Esophagus (tissue), 2 donors: ENCODE data around the gene PTGES. TPM values are rescaled to one million over a fixed set of nuclear protein-coding genes. Genes with fewer than 3 reads are reported as not detected.
"Not testable (repeated sequence)": the region's sequence is repeated elsewhere in the genome, so short reads cannot be mapped to it uniquely, and the experiment has no call there.

Experiments
- H3K27ac ChIP-seq, 2 donors: one replicate each; pipeline ENCODE4 v1.5.1; 2013; ENCODE audit warnings: low read depth in 2 of 2, mild to moderate bottlenecking in 2 of 2, inconsistent platforms in 1 of 2, low read length in 1 of 2, moderate library complexity in 1 of 2
- H3K27me3 ChIP-seq, 2 donors: one replicate each; pipeline ENCODE4 v1.6.1; 2013; ENCODE audit warnings: low read length in 2 of 2, control low read depth in 1 of 2, mild to moderate bottlenecking in 1 of 2; ENCODE audit not compliant: insufficient read depth in 2 of 2, control insufficient read depth in 1 of 2
- H3K36me3 ChIP-seq, 2 donors: one replicate each; pipeline ENCODE4 v1.6.1; 2013; ENCODE audit warnings: low read length in 1 of 2; ENCODE audit not compliant: control insufficient read depth in 2 of 2, insufficient read depth in 2 of 2
- H3K4me1 ChIP-seq, 2 donors: one replicate each; pipeline ENCODE4 v1.6.1; 2013; ENCODE audit warnings: low read length in 1 of 2; ENCODE audit not compliant: control insufficient read depth in 2 of 2, insufficient read depth in 2 of 2
- H3K4me3 ChIP-seq, 2 donors: one replicate each; pipeline ENCODE4 v1.5.1; 2013; ENCODE audit warnings: low read length in 2 of 2, mild to moderate bottlenecking in 2 of 2, low read depth in 1 of 2, moderate library complexity in 1 of 2
- H3K9me3 ChIP-seq, 2 donors: one replicate each; pipeline ENCODE4 v1.6.1; 2013; ENCODE audit warnings: mild to moderate bottlenecking in 2 of 2, low read depth in 1 of 2, low read length in 1 of 2, moderate library complexity in 1 of 2; ENCODE audit not compliant: control insufficient read depth in 2 of 2, insufficient read depth in 1 of 2
- WGBS, 2 donors: extraction: QIAGEN DNeasy Blood & Tissue Kit; methylation state at CpG; one replicate each; pipeline ENCODE4 v1.1.7; 2013; 5-methylcytosine and 5-hydroxymethylcytosine counted together
- polyA plus RNA-seq, 2 donors: library from polyadenylated mRNA; stranded (reverse); fragments of 200-250 nt; gene quantifications; one replicate each; pipeline ENCODE4 v1.2.3, GENCODE V29; 2013
- donor health status: healthy with polysubstance abuse.
- donor health status: Bipolar disorder and iron deficiency.

The PTGES gene
- polyA plus RNA-seq, 2 donors: 6.4 to 16.3 TPM

DNA sequence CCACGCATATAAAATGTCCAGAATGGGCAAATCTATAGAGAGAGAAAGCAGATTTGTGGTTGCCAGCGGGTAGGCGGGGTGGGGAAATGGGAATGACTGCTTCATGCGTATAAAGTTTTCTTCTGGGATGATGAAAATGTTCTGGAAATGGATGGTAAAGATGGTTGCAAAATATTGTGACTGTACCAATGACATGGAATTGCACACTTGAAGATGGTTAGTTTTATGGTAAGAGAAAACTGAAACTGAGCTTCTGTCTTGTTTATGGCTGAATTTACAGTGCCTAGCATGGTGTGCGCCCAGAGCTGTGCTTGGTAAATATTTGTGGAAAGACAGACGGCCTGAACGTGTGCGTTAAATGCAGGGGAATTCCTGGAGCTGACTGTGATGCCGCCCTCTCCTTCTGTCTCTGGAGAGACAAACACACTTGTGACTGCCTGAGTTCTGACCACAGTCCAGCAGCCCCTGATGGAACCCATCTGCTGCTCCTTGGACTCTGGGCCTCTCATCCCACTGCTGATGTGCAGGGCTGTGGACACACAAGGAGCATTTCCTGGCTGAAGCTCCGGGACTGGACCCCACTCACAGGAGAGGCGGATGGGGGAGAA, 8.6 kb upstream of the PTGES start:
- Histone ChIP-seq H3K4me1 (peaks cover 0 to 5% of the 10 kb centered on the region in 2 donors), H3K9me3 (no peaks in the 10 kb centered on the region), H3K4me3 (no peak overlapping the region), H3K36me3 (no peaks in the 10 kb centered on the region), H3K27me3 (no peaks in the 10 kb centered on the region), H3K27ac (peak overlapping the region; percentile 59 to 72)
- 56% methylated on average over 11 of the region's 11 CpGs for WGBS, 2 donors

DNA sequence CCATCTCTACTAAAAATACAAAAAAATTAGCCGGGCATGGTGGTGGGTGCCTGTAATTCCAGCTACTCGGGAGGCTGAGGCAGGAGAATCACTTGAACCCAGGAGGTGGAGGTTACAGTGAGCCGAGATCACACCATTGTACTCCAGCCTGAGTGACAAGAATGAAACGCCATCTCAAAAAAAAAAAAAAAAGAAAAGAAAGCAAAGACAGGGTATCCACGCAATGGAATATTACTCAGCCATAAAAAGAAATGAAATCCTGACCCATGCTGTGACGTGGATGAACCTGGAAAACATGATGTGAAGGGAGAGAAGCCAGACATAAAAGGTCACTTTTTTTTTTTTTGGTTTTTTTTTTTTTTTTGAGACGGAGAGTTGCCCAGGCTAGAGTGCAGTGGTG, 7.9 kb upstream of the PTGES start:
- WGBS, 2 donors: 87 to 89% methylated on average over 7 of the region's 7 CpGs
- H3K27ac ChIP-seq: peak overlapping the region; percentile 0 to 48
- not testable (repeated sequence) for H3K4me3 ChIP-seq, H3K27me3 ChIP-seq, H3K4me1 ChIP-seq, H3K9me3 ChIP-seq, H3K36me3 ChIP-seq

DNA sequence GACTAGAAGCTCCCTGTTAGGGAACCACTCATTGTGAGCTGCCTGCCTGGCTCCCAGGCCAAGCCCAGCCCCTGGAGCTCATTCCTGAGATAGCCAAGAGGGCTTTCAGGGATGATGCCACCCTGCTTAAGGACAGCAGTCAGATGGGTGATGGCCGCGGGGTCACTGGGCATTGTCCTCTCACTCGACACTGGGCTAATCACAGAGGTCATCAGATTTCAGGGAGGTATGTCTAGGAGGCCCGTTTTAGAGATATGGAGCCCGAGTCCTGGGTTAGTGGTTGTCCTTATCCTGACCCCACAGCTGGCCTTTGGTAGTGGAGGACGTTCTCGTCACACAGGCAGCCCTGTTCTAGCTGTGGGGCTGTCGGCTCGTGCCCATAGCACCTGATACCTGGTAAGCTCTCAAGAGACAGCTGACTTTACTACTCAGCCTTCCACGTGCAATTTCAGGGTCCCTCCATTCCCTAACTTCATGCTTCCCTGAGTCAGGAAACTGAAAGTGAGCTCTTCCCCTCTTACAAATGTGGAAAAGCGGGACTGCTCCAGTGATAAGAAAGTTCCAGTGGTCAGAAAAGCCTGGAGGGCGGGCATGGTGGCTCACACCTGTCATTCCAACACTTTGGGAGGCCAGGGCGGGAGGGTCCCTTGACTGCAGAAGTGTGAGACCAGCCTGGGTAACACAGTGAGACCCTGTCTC, 7.1 kb upstream of the PTGES start:
- no peak overlapping the region for H3K4me3 ChIP-seq
- H3K4me1 ChIP-seq: peaks cover 0 to 5% of the 10 kb centered on the region in 2 donors
- H3K27ac ChIP-seq: no peak overlapping the region
- H3K27me3 ChIP-seq: no peaks in the 10 kb centered on the region
- H3K36me3 ChIP-seq: no peaks in the 10 kb centered on the region
- WGBS, 2 donors: 74 to 84% methylated on average over 13 of the region's 13 CpGs
- no peaks in the 10 kb centered on the region for H3K9me3 ChIP-seq

DNA sequence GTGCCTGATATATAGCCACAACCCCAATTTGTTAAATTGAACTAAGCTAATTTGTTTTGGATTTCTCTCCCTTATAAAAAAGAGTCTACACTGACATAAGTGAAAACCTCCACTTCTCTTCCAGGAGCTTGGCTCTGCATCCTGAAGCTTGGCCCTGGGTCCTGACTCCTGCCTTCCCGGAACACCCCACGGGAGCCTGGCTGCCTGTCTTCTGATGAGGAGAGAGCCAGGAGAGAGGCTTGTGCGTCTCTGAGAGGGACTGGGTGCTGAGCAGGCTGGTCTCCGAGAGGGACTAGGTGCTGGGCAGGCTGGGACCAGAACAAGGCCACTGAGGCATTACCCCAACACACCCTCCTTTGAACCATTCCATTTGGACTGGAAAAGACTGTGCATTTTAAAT, 6.5 kb upstream of the PTGES start:
- WGBS, 2 donors: 78% methylated on average over 4 of the region's 4 CpGs
- Histone ChIP-seq H3K4me1 (peaks cover 0 to 5% of the 10 kb centered on the region in 2 donors), H3K27me3 (no peaks in the 10 kb centered on the region), H3K9me3 (no peaks in the 10 kb centered on the region), H3K27ac (no peak overlapping the region), H3K36me3 (no peaks in the 10 kb centered on the region), H3K4me3 (no peak overlapping the region)

DNA sequence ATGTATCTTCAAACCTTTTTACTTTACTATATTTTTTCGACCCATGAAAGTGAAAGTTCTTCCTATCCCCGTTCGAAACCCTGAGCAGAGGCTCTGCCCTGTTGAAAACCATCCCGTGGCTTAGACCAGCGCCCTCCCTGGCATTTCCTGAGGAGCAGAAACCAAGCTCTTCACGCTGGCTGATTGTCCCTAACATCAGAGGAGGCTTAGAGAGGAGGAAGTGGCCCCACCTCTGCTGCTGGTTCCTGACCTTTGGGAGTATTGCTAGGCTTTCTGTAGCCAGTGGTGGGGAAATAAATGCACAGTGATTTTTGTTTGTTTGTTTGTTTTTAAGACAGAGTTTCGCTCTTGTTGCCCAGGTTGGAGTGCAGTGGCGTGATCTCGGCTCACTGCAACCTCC, 4.2 kb upstream of the PTGES start:
- Histone ChIP-seq H3K27ac (no peak overlapping the region), H3K36me3 (no peaks in the 10 kb centered on the region), H3K9me3 (no peaks in the 10 kb centered on the region), H3K4me3 (no peak overlapping the region), H3K4me1 (peaks cover 5 to 13% of the 10 kb centered on the region in 2 donors), H3K27me3 (no peaks in the 10 kb centered on the region)
- 58 to 66% methylated on average over 9 of the region's 9 CpGs for WGBS, 2 donors

GRCh38 chr9:129756191-129756590, 3.3 kb upstream of the PTGES start:
- no peaks in the 10 kb centered on the region for H3K9me3 ChIP-seq
- peaks cover 5 to 13% of the 10 kb centered on the region in 2 donors for H3K4me1 ChIP-seq
- 90 to 93% methylated on average over 6 of the region's 6 CpGs for WGBS, 2 donors
- H3K36me3 ChIP-seq: no peaks in the 10 kb centered on the region
- no peaks in the 10 kb centered on the region for H3K27me3 ChIP-seq
- no peak overlapping the region for H3K27ac ChIP-seq
- no peak overlapping the region for H3K4me3 ChIP-seq

DNA sequence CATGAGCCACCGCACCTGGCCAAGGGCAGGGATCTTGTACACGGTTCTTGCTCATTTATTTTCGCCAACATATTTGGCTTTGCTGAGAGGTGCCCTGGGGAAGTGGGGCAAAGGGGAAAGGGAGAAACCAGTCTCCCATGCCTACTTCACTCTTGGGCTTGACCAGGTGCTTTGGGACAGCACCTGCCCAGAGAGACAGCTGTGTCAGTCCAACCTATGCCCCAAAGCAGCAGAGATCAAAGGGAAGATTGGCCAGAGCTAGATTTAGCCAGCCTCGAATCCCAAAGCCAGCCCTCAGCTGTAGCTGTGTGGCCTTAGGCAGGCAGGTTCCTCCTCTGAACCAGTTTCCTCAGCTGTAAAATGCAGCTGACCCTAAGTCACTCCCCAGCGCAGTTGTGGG, 2.3 kb upstream of the PTGES start:
- Histone ChIP-seq H3K4me1 (peaks cover 5 to 13% of the 10 kb centered on the region in 2 donors), H3K9me3 (no peaks in the 10 kb centered on the region), H3K4me3 (no peak overlapping the region), H3K27me3 (no peaks in the 10 kb centered on the region), H3K27ac (no peak overlapping the region), H3K36me3 (no peaks in the 10 kb centered on the region)
- WGBS, 2 donors: 78 to 81% methylated on average over 5 of the region's 5 CpGs

DNA sequence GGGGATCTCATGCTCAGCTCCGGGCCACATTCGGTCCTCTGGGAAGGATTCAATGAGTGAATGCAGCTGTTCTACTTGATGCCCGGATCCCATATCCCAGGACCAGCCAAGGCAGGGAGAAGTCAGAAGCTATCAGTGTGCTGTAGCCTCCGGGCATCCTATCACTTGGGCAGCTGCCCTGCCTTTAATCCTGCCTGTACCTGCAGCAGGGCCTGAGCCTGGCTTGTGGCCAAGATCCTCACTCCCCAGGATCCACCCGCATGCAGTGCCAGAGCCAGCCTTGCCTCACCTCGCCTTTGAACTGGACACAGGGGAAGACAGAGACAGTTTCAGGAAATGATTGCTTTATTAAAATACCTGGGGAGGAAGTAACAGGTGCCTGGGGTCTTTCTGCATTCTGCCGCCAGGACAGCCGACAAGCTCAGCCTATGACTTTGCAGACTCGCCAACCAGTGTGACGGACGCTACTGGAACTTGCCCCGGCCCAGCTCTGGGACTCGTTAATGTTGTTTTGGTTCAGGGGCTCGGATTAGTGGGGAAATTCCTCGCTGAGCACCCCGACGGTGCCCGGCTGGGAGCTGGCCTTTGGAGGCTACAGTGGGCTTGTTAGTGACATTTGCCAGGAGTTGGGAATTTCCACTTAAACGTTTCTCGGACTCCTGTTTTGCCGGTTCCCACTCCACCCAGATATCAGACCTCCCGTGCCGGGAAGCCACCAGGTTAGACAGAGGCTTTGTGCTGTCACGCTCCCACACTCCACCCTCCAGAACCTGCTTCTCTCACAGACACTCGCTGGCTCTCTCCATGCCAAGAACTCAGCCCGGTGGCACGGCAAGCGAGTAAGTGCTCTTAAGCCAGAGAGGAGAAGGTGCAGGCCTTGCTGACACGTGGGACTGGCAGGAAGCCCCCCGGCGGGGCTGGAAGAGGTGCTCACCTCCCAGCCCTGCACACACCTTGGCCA, 721 bp downstream of the PTGES start:
- Histone ChIP-seq H3K36me3 (no peaks in the 10 kb centered on the region), H3K4me1 (peaks cover 5 to 13% of the 10 kb centered on the region in 2 donors), H3K4me3 (peak overlapping the region; percentile 37 to 50), H3K9me3 (no peaks in the 10 kb centered on the region), H3K27me3 (no peaks in the 10 kb centered on the region), H3K27ac (peak overlapping the region; percentile 66 to 91)
- WGBS, 2 donors: 22 to 28% methylated on average over 31 of the region's 31 CpGs

DNA sequence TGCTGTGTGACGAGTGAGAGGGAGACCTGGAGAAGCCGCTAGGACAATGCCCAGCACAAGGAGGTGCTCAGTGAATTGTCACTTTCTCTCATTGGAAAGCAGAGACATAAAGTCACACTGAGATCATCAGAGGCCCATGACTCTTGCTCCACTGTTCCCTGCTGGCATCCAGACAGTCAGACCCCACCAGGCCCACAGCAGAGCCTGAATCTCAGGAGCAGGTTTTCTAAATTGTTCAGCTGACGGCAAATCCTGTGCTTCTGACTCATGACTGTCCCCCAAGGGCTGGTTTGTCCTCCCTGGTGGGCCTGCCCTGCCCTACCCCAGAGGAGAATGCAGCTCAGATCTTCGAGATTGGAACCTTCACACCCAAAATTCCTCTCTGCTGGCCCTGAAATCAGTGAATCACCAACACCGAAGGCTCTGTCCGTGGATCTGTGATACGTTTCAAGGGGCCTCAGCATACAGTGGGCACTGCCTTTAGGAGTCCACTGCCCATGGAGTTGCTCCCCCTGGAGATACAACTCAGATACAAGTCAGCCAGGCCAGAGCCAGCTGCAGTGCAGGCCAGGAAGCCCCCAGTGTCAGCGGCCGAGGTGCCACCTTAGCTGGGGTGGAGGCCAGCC, 2.7 kb downstream of the PTGES start:
- no peak overlapping the region for H3K27ac ChIP-seq
- no peaks in the 10 kb centered on the region for H3K9me3 ChIP-seq
- H3K4me3 ChIP-seq: no peak overlapping the region
- H3K4me1 ChIP-seq: peaks cover 5 to 13% of the 10 kb centered on the region in 2 donors
- no peaks in the 10 kb centered on the region for H3K27me3 ChIP-seq
- WGBS, 2 donors: 81% methylated on average over 9 of the region's 9 CpGs
- no peaks in the 10 kb centered on the region for H3K36me3 ChIP-seq
